Upper lobe of left lung (tissue), 4 donors: Measurements from ENCODE around the gene TUT7.

ENCODE experiments used
- CTCF ChIP-seq, 6 experiments: fragments of 450-650 bp in 4 of 6; fragments of 200-600 bp in 2 of 6; sonication (generic) in 2 of 6; IDR thresholded peaks; one replicate each; pipeline ENCODE4 v1.5.1; 2016 to 2019; ENCODE audit warnings: antibody characterized with exemption in 6 of 6
- EP300 ChIP-seq, 4 donors: sonication (generic); formaldehyde crosslinking; IDR thresholded peaks; one replicate each; pipeline ENCODE4 v1.5.1; 2017; ENCODE audit warnings: antibody characterized with exemption in 4 of 4, control low read depth in 2 of 4
- POLR2A ChIP-seq, 4 donors: fragments of 450-650 bp; IDR thresholded peaks; one replicate each; pipeline ENCODE4 v1.5.1; 2016 to 2017; ENCODE audit warnings: antibody characterized with exemption in 4 of 4, mild to moderate bottlenecking in 2 of 4
- POLR2AphosphoS5 ChIP-seq, 2 donors: sonication (generic); formaldehyde crosslinking; IDR thresholded peaks; one replicate each; pipeline ENCODE4 v1.5.1; 2017; ENCODE audit warnings: antibody characterized with exemption in 2 of 2

- TF ChIP-seq CTCF (IDR thresholded peaks at IDR 0.05) (no peak), POLR2AphosphoS5 (IDR thresholded peaks at IDR 0.05) (no peak), POLR2A (IDR thresholded peaks at IDR 0.05) (no peak), EP300 (IDR thresholded peaks at IDR 0.05) (no peak)
Observed at GRCh38 chr9:86353655-86354010, 577 bp downstream of the TUT7 start.
